Fibroblast of skin of right quadriceps (primary cell): Measurements from ENCODE around the gene CTDSPL.
A peak's percentile ranks its signal among the peaks of the same experiment; 100 is the strongest.

Source experiments
- DNase-seq: peaks from one replicate; pipeline ENCODE4 v3.0.0-alpha.2; 2013

Gene CTDSPL

DNA sequence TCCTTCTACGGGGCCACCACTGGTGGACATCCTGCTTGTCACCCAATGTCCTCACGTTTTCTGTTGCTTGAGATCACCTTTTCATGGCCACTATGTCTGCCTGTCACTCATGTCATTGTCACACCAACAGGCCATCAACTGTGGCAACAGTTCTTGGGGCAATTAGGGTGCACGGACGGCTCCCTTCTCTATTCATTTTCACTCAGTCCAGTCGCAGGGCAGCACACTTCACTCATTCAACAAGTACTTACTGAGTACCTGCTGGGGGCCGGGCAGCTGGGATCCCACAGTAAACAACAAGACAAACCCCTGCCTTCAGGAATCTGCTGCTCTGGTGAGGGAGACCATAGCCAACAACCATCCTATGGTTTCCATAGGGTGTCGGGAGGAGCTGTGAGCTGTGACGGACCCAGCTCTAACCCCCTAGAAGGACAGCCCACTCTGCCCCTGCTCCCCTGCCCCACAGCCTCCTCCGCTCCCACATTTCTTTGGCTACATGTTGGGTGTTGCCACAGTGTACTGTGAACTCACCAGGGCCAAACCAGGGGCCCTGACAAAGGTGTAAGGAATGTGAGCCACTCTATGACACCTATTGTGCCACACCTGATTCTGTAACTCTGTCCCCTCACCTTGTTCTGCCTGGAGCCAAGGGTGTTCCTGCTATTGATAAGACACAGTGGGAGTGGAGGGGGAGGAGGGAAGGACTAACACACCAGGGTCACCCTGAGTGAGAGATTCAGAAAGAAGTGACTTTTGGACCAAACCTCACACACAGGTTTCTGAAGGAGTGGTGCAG, 130.8 kb downstream of the CTDSPL start:
- DNase-seq: no peak

DNA sequence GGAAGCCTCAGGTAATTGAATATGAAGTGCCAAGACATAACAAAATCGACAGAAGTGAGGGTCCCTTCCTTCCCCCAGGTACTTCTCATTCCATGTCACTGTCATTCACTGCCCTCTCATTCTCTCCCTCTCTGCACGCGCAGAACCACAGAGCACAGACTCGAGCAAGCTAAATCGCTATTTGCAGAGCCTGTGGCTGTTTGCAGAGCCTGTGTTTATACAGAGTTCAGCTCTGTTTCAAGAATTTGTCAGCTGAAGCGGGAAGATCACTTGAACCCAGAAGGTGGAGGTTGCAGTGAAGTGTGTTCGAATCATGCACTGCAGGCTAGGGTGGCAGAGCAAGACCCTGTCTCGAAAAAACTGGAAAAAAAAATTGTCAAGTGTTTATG, 131.4 kb downstream of the CTDSPL start:
- no peak for DNase-seq

GRCh38 chr3:37993460-37993819, 131.8 kb downstream of the CTDSPL start:
- no peak for DNase-seq

DNA sequence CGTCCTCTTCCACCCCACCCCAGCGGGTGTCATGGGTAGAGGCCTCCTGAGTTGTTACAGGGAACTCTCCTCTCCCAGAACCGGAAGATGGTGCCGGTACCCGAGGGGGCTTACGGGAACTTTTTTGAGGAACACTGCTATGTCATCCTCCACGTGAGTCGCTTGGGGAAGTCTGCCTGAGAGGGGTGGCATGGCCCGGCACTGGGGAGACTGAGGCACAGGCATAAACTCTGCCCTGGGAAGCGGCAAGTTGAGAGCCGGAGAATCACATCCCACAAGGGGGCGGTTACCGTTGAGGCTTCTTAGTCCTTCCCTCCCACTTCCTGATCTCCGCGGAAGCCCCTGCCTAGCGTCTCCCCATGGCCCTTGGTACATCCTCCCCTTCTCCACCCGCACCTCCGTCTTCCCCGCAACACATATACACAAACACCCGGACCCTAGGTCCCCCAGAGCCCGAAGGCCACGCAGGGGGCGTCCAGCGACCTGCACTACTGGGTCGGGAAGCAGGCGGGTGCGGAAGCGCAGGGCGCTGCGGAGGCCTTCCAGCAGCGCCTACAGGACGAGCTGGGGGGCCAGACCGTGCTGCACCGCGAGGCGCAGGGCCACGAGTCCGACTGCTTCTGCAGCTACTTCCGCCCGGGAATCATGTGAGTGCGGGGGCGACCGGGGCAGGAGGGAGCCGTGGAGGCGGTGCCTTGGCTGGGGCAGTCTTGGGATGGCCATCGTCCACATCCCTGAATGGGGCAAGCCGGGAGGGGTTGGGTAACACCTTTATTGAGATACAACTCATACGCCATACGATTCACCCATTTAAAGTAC, 132.3 kb downstream of the CTDSPL start:
- DNase-seq: peak; percentile 73

- no peak for DNase-seq
Observed at GRCh38 chr3:37994639-37994972, 132.9 kb downstream of the CTDSPL start.

DNA sequence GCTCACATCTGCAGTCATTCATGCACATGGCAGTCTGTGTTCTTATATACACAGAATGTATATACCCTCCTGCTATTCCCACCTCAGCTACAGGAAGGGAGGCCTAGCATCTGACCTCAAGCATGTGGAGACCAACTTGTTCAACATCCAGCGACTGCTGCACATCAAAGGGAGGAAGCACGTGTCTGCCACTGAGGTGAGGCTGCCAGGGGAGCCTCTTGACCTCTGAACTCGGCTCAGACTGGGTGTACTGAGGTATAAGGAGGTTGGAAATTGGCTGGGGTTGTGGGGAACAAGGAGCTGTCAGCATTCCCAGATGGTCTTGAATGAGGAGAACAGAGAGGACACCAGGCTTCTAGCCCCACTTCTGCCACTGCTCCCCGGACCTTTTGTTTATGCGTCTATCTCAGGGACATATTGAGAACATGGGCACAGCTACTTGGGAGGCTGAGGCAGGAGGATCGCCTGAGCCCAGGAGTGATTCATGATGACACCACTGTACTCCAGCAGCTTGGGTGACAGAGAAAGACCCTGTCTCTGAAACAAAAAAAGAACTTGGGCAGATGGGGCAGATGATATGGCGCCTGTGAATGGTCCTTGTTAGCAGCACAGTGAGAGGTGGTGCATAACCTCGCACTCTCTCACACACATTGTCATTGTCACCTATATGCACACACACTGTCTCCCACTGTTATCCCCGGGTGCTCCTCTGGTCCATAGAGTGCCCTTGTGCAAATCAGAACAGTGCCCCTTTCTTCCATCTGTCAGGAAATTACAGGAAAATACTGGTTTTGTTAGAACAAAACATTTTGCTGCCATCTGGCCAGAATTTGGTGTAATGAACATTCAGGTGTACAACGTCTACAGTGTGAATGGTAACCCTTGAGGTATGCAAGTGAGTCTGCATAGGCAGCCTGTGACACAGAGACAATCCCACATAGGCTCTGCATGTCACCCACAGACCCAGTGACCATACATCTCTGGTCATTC, 134.3 kb downstream of the CTDSPL start:
- DNase-seq: no peak

GRCh38 chr3:37996785-37997301, 135.2 kb downstream of the CTDSPL start:
- peak; percentile 75 for DNase-seq

DNA sequence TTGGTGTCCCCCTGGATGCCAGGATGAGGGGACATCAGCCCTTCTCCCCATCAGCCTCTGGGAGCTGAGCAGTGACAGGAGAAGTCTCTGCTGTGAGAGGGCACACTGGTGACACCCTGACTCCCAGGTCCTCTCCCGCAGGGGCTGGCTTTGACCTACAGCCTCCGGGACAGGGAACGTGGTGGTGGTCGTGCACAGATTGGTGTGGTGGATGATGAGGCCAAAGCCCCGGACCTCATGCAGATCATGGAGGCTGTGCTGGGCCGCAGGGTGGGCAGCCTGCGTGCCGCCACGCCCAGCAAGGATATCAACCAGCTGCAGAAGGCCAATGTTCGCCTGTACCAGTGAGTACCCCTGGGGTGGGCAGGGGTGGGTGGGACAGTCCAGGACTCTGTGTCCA, 135.7 kb downstream of the CTDSPL start:
- DNase-seq: no peak

- DNase-seq: no peak
Observed at GRCh38 chr3:37997791-37998370, 136.2 kb downstream of the CTDSPL start.

- no peak for DNase-seq
Observed at GRCh38 chr3:37999836-38000235, 138.2 kb downstream of the CTDSPL start.

GRCh38 chr3:38000242-38000916, 138.7 kb downstream of the CTDSPL start:
- DNase-seq: no peak

DNA sequence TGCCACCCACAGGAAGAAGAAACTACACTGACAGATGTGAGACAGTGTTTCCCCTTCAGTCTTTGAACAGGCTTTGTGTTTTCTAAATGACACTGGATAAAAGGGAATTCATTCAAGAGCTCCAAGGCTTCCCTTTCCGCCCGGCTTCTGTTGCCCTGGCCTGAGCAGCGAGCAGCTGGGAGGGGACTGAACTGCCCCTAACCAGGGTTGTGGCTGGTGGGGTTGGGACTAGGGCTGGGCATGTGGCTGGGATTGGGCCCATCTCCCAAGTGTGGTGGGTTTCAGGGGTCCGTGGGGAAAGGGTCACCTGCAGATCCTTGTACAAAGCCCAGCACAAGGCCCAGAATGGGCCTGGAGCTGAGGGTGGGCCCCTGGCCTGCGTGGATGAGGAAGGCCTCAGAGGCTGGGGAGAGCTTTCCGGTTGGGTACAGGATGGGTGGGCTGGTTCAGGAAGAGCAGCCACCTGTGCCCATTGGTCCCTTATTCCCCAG, 139.3 kb downstream of the CTDSPL start:
- no peak for DNase-seq

GRCh38 chr3:38001456-38002081, 139.9 kb downstream of the CTDSPL start:
- DNase-seq: no peak

- DNase-seq: no peak
Observed at GRCh38 chr3:38002291-38002876, 140.7 kb downstream of the CTDSPL start.

DNA sequence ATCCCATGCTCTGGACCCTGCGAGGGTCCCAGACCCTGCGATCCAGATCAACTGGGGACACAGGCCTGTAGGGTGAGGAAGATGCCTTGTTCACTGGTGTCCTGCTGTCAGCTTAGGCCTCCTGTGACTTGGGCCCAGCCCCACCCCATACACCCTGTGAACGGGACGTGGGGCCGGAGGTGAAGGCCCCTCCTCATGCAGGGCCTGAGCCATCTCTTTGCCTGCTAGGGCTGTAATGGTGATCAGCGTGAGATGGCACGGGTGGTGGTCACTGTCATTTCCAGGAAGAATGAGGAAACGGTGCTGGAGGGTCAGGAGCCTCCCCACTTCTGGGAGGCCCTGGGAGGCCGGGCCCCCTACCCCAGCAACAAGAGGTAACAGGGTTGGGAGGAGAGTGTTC, 141.3 kb downstream of the CTDSPL start:
- no peak for DNase-seq

DNA sequence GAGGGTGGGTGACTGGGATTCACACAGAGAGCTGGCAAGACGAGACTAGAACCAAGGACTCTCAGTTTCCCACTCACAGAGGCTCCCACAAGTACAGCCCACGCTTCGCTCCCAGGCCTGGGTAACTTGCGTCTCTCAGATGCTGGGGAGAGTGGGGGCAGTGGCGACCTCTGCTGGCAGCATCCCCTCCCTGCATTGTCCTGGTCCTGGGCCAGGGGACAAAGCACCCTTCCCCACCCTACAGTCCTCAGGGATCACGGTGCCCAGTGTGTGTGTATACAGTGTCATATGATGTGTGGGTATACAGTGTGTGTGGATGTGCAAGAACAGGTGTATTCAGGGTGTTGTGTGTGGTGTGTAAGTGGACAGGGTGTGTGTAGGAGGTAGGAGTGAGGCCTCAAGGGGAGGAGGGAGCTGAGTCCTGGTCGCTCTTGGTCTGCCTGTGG, 141.7 kb downstream of the CTDSPL start:
- DNase-seq: peak; percentile 22

GRCh38 chr3:38003817-38004414, 142.2 kb downstream of the CTDSPL start:
- no peak for DNase-seq

DNA sequence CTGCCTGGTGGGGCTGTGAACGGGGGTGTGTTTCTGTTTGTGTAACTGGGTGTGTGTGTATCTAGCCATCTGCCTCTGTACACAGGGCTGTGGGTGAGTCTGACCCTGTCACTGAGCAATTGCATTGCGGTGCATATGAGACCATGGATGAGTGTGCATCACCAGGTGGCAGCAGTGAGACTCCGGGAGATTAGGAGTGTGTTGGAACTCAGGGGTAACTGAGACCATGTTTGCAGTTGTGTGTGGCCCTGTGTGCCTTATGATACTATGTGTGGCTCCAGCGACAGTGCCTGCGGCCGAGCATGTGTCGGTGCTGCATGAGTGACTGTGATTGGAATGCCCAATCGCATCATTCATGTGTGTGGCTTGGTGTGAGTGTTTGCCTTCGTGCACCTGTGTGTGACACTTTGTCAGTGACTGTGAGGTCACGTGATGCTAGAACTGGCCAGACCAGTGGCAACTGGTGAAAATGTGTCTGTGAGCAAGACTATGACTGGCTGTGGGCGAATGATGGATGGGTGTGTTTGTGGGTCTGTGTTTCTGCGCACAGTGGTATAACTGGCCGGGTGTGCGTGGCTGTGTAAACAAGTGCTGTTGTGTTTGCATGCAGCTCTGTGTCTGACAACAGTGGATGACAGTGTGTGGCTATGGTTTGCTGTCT, 142.9 kb downstream of the CTDSPL start:
- peak; percentile 44 for DNase-seq

- no peak for DNase-seq
Observed at GRCh38 chr3:38005076-38006020, 143.7 kb downstream of the CTDSPL start.
